ENCODE data around the gene CEP78.

- TF ChIP-seq, protein P1, sequence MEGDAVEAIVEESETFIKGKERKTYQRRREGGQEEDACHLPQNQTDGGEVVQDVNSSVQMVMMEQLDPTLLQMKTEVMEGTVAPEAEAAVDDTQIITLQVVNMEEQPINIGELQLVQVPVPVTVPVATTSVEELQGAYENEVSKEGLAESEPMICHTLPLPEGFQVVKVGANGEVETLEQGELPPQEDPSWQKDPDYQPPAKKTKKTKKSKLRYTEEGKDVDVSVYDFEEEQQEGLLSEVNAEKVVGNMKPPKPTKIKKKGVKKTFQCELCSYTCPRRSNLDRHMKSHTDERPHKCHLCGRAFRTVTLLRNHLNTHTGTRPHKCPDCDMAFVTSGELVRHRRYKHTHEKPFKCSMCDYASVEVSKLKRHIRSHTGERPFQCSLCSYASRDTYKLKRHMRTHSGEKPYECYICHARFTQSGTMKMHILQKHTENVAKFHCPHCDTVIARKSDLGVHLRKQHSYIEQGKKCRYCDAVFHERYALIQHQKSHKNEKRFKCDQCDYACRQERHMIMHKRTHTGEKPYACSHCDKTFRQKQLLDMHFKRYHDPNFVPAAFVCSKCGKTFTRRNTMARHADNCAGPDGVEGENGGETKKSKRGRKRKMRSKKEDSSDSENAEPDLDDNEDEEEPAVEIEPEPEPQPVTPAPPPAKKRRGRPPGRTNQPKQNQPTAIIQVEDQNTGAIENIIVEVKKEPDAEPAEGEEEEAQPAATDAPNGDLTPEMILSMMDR (IDR thresholded peaks at IDR 0.05), result no peak
- no peak for TF ChIP-seq POLR2A (IDR thresholded peaks at IDR 0.05)
These were observed 68.5 kb downstream of the CEP78 start for GRCh38 chr9:78304357-78304756.
